B cell (primary cell): ENCODE measurements around the gene MIR17HG. TPM values are rescaled to one million over a fixed set of nuclear protein-coding genes. Genes with fewer than 3 reads are reported as not detected.

Experiments used
- ATAC-seq: fragments of 200-7000 bp; cut with Tn5 transposase; one replicate; pipeline ENCODE4 v1.10.0; 2021; ENCODE audit warnings: low read depth, mild to moderate bottlenecking, moderate number of reproducible peaks, moderate library complexity
- CTCF ChIA-PET: fragments of 350-600 bp; sonication (Branson Sonifier 250); formaldehyde crosslinking; loops from one replicate; lab custom pipeline; 2021; ENCODE audit warnings: antibody characterized with exemption, inconsistent platforms; lab: Charles Lee
- POLR2A ChIA-PET: fragments of 350-600 bp; sonication (Branson Sonifier 250); formaldehyde crosslinking; loops from one replicate; lab custom pipeline; 2021; ENCODE audit warnings: antibody characterized with exemption; lab: Charles Lee
- DNase-seq: peaks from one replicate; pipeline ENCODE4 v3.0.0; 2013
- H2AFZ ChIP-seq: 2 replicates; pipeline ENCODE4 v1.6.1; 2012; ENCODE audit warnings: mild to moderate bottlenecking, low read depth, low read length; ENCODE audit not compliant: insufficient read depth, poor library complexity, severe bottlenecking
- H3K27ac ChIP-seq, 2 donors: 1 replicate in 1 of 2; 2 replicates in 1 of 2; pipeline ENCODE4 v1.5.1; 2012 to 2013; ENCODE audit warnings: low read length in 2 of 2, mild to moderate bottlenecking in 2 of 2, moderate library complexity in 1 of 2
- H3K27me3 ChIP-seq, 4 experiments: fragments of 200-600 bp in 1 of 4; sonication (generic) in 1 of 4; replicated peaks in 1 of 4; 1 replicate in 2 of 4; 2 replicates in 2 of 4; pipeline versions ENCODE4 v1.6.1 to v1.7.0; 2013 to 2016; ENCODE audit warnings: low read length in 3 of 4, mild to moderate bottlenecking in 2 of 4, mixed read lengths in 1 of 4, moderate library complexity in 1 of 4; ENCODE audit not compliant: insufficient read depth in 4 of 4, control insufficient read depth in 3 of 4; ENCODE audit errors: control extremely low read depth in 1 of 4
- H3K36me3 ChIP-seq, 2 experiments: replicated peaks in 1 of 2; 1 replicate in 1 of 2; 2 replicates in 1 of 2; pipeline versions ENCODE4 v1.6.1 to v1.7.1; 2013; ENCODE audit warnings: low read length in 1 of 2; ENCODE audit not compliant: insufficient read depth in 2 of 2, control insufficient read depth in 1 of 2; ENCODE audit errors: control extremely low read depth in 1 of 2, extremely low read depth in 1 of 2
- H3K4me1 ChIP-seq, 2 donors: fragments of 200-600 bp in 1 of 2; sonication (generic) in 1 of 2; 1 replicate in 1 of 2; 2 replicates in 1 of 2; pipeline versions ENCODE4 v1.5.1 to v1.6.1; 2013 to 2017; ENCODE audit warnings: low read length in 2 of 2; ENCODE audit not compliant: control insufficient read depth in 2 of 2, insufficient read depth in 2 of 2
- H3K4me2 ChIP-seq: replicated peaks from 2 replicates; pipeline ENCODE3; 2012; ENCODE audit warnings: mild to moderate bottlenecking, low read depth, low read length; ENCODE audit not compliant: poor library complexity, severe bottlenecking
- H3K4me3 ChIP-seq, 5 experiments: fragments of 200-600 bp in 1 of 5; sonication (generic) in 1 of 5; 1 replicate in 3 of 5; 2 replicates in 2 of 5; pipeline versions ENCODE4 v1.5.1 to v1.7.0; 2011 to 2016; ENCODE audit warnings: low read length in 4 of 5, mild to moderate bottlenecking in 4 of 5, low read depth in 2 of 5, control low read depth in 1 of 5, moderate library complexity in 1 of 5; ENCODE audit not compliant: insufficient read depth in 1 of 5; ENCODE audit errors: control extremely low read depth in 1 of 5, extremely low read depth in 1 of 5
- H3K79me2 ChIP-seq: fragments of 200-600 bp; sonication (generic); one replicate; pipeline ENCODE4 v1.6.0; 2016; ENCODE audit warnings: low read length; ENCODE audit not compliant: control insufficient read depth, insufficient read depth
- H3K9ac ChIP-seq: fragments of 200-600 bp; sonication (generic); 2 replicates; pipeline ENCODE4 v1.6.1; 2017; ENCODE audit warnings: mild to moderate bottlenecking, low read length, moderate library complexity
- H3K9me3 ChIP-seq, 3 donors: one replicate each; pipeline versions ENCODE4 v1.6.1 to v1.7.1; 2013; ENCODE audit warnings: low read length in 2 of 3; ENCODE audit not compliant: control insufficient read depth in 2 of 3, insufficient read depth in 1 of 3; ENCODE audit errors: control extremely low read depth in 1 of 3
- H4K20me1 ChIP-seq: 2 replicates; pipeline ENCODE4 v1.6.0; 2012; ENCODE audit warnings: mild to moderate bottlenecking, low read length; ENCODE audit not compliant: insufficient read depth, control insufficient read depth, poor library complexity, severe bottlenecking
- H3K27ac Mint-ChIP-seq: one replicate; pipeline ENCODE4 v1.8.0; 2021; ENCODE audit warnings: mixed read lengths
- H3K27me3 Mint-ChIP-seq: one replicate; pipeline ENCODE4 v1.8.0; 2021; ENCODE audit warnings: mixed read lengths
- H3K4me1 Mint-ChIP-seq: one replicate; pipeline ENCODE4 v1.8.0; 2021; ENCODE audit warnings: mixed read lengths
- H3K4me3 Mint-ChIP-seq: one replicate; pipeline ENCODE4 v1.8.0; 2021; ENCODE audit warnings: mixed read lengths
- H3K9me3 Mint-ChIP-seq: one replicate; pipeline ENCODE4 v1.8.0; 2022; ENCODE audit warnings: mixed read lengths; ENCODE audit not compliant: insufficient read depth
- EZH2 ChIP-seq: IDR thresholded peaks from 2 replicates; pipeline ENCODE4 v1.6.1; 2012; ENCODE audit warnings: borderline replicate concordance, low read depth, mild to moderate bottlenecking, moderate library complexity, low read length; ENCODE audit not compliant: insufficient read depth, poor library complexity, severe bottlenecking
- WGBS: methylation state at CpG from one replicate; pipeline ENCODE4 v1.1.5; 2013; ENCODE audit warnings: missing lambda C conversion rate; ENCODE audit not compliant: insufficient coverage; 5-methylcytosine and 5-hydroxymethylcytosine counted together
- intact Hi-C: fragments of 100-400 bp; cut with micrococcal nuclease; formaldehyde crosslinking; loops from one replicate; pipeline ENCODE4 v1.10.0; 2022
- polyA plus RNA-seq: library from polyadenylated mRNA; depleted of rRNA; stranded (reverse); fragments of >200 nt; gene quantifications from 2 replicates; pipeline ENCODE4 v1.2.3, GENCODE V29; 2012
- total RNA-seq, 2 donors: library from RNA; stranded (reverse); fragments of 120-200 nt in 1 of 2; gene quantifications; 1 replicate in 1 of 2; 2 replicates in 1 of 2; pipeline versions ENCODE4 v1.2.3 to v1.2.4, GENCODE V29; 2013 to 2022
- TF ChIP-seq, protein P1 (sequence below): fragments of 200-600 bp; IDR thresholded peaks from one replicate; pipeline ENCODE4 v1.8.0; 2022; ENCODE audit warnings: antibody characterized with exemption, mild to moderate bottlenecking

Gene MIR17HG
- total and polyA plus RNA-seq, 2 donors (not counting 1 experiment from before 2014, with no cell fraction given), result 6.0 to 17.1 TPM

DNA sequence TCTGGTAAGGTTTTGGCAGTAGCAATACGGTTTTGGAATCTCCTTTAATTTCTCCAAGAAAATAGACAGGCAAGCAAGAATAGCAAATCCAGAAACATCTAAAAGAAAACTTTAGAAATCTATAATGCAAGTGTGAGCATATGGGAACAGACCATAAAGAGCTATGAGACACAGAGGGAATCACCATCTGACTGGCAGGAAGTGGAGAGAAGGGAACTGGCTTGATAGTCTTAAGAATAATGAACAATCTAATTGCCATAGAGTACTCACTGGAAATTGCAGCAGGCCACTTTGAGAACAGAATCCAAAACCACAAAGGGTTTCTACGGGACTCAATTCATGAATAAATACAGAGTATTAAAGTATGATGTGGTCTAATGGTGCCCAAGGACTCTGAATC, 39.6 kb upstream of the MIR17HG start:
- intact Hi-C loops, result no loop called here
- Histone ChIP-seq H3K9me3 (no peaks in the 10 kb centered on the region), H4K20me1 (no peaks in the 10 kb centered on the region), H3K27ac (no peak overlapping the region), H2AFZ (no peak overlapping the region), H3K79me2 (no peaks in the 10 kb centered on the region), H3K4me3 (no peak overlapping the region), H3K4me2 (no peak overlapping the region), H3K27me3 (peaks cover 0 to 2% (median 0%) of the 10 kb centered on the region in 4 experiments), H3K9ac (no peak overlapping the region), H3K4me1 (no peaks in the 10 kb centered on the region), H3K36me3 (no peaks in the 10 kb centered on the region)
- ChIA-PET CTCF (no interaction called here), POLR2A (no interaction called here)
- no peaks in the 10 kb centered on the region for H3K9me3 Mint-ChIP-seq
- TF ChIP-seq, protein P1, sequence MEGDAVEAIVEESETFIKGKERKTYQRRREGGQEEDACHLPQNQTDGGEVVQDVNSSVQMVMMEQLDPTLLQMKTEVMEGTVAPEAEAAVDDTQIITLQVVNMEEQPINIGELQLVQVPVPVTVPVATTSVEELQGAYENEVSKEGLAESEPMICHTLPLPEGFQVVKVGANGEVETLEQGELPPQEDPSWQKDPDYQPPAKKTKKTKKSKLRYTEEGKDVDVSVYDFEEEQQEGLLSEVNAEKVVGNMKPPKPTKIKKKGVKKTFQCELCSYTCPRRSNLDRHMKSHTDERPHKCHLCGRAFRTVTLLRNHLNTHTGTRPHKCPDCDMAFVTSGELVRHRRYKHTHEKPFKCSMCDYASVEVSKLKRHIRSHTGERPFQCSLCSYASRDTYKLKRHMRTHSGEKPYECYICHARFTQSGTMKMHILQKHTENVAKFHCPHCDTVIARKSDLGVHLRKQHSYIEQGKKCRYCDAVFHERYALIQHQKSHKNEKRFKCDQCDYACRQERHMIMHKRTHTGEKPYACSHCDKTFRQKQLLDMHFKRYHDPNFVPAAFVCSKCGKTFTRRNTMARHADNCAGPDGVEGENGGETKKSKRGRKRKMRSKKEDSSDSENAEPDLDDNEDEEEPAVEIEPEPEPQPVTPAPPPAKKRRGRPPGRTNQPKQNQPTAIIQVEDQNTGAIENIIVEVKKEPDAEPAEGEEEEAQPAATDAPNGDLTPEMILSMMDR, result no peak
- no peak for TF ChIP-seq EZH2
- WGBS, result no CpG with 5 or more reads among the region's 2 CpGs
- no peak overlapping the region for H3K27ac Mint-ChIP-seq
- DNase-seq (no peak), ATAC-seq (no peak)
- peaks cover 2% of the 10 kb centered on the region for H3K4me1 Mint-ChIP-seq
- no peak overlapping the region for H3K4me3 Mint-ChIP-seq
- no peaks in the 10 kb centered on the region for H3K27me3 Mint-ChIP-seq

DNA sequence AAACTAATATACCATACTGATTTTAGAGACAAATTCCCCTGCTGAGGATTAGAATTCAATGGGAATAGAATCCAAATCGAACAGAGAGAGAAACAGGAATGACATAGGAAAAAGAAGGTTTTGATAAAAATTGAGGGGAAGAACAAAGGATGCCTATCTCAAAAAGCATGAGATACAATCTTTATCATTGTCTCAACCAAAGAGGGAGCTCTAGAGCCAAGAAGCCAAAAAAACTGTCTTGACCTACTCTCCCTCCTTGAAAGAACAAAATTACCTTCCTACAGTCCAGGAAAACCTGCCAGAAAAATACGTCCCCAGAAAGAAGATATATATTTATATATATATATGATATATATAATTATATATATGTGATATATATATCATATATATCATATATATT, 39.2 kb upstream of the MIR17HG start:
- Histone ChIP-seq H3K27me3 (peaks cover 0 to 4% (median 0%) of the 10 kb centered on the region in 4 experiments), H3K79me2 (no peaks in the 10 kb centered on the region), H3K36me3 (no peaks in the 10 kb centered on the region), H4K20me1 (no peaks in the 10 kb centered on the region), H3K4me2 (no peak overlapping the region), H3K27ac (no peak overlapping the region), H3K4me1 (peaks cover 0 to 2% of the 10 kb centered on the region in 2 donors), H2AFZ (no peak overlapping the region), H3K9ac (no peak overlapping the region), H3K9me3 (no peaks in the 10 kb centered on the region), H3K4me3 (no peak overlapping the region)
- intact Hi-C loops, result no loop called here
- ChIA-PET POLR2A (no interaction called here), CTCF (no interaction called here)
- Mint-ChIP-seq H3K9me3 (no peaks in the 10 kb centered on the region), H3K27me3 (peaks cover 2% of the 10 kb centered on the region), H3K4me1 (peaks cover 5% of the 10 kb centered on the region), H3K4me3 (no peak overlapping the region), H3K27ac (no peak overlapping the region)
- no peak for TF ChIP-seq EZH2
- TF ChIP-seq, protein P1, result peak; percentile 13
- ATAC-seq, result no peak
- no peak for DNase-seq
- no CpG with 5 or more reads among the region's 2 CpGs for WGBS
